HepG2 (cell line): ENCODE results near the gene G6PC3. TPM values are rescaled to one million over a fixed set of nuclear protein-coding genes. Genes with fewer than 3 reads are reported as not detected.

Experiments used
- ARNTL ChIP-seq: sonication (generic); formaldehyde crosslinking; IDR thresholded peaks from 2 replicates; pipeline ENCODE4 v1.4.0; 2020; ENCODE audit warnings: mild to moderate bottlenecking, missing genetic modification reagents
- ASH2L ChIP-seq: fragments of 300-600, 200-600 bp; sonication (generic); IDR thresholded peaks from 2 replicates; pipeline ENCODE4 v1.7.0; 2017; ENCODE audit warnings: low read depth, mild to moderate bottlenecking, moderate library complexity, mixed read lengths, low read length; ENCODE audit not compliant: insufficient read length
- HMG20B ChIP-seq: conservative IDR thresholded peaks from 2 replicates; pipeline ENCODE4 v1.6.1; 2016; ENCODE audit warnings: missing genetic modification reagents, missing compliant biosample characterization
- KDM6A ChIP-seq: IDR thresholded peaks from 2 replicates; pipeline ENCODE4 v1.6.1; 2016; ENCODE audit warnings: low read depth
- RFXANK ChIP-seq: IDR thresholded peaks from 2 replicates; pipeline ENCODE4 v1.6.1; 2016
- TOPORS ChIP-seq: sonication (generic); formaldehyde crosslinking; IDR thresholded peaks from 2 replicates; pipeline ENCODE4 v1.8.0; 2023; ENCODE audit warnings: mild to moderate bottlenecking, missing genetic modification reagents
- XBP1 ChIP-seq: sonication (generic); formaldehyde crosslinking; IDR thresholded peaks from 2 replicates; pipeline ENCODE4 v1.5.0; 2020; ENCODE audit warnings: missing genetic modification reagents
- ZMYM4 ChIP-seq: sonication (generic); formaldehyde crosslinking; IDR thresholded peaks from 2 replicates; pipeline ENCODE4 v1.8.1; 2023; ENCODE audit warnings: mild to moderate bottlenecking, missing genetic modification reagents
- polyA plus RNA-seq, 8 experiments: library from polyadenylated mRNA; depleted of rRNA in 3 of 8; stranded (reverse) in 7 of 8; unstranded in 1 of 8; fragments of >200 nt; fragmentation: Illumina TruSeq in 4 of 8; extraction: Trizol in 4 of 8; gene quantifications; 2 replicates each; pipeline versions ENCODE4 v1.2.1 to v1.2.3, GENCODE V29; 2011 to 2016; ENCODE audit warnings: low read depth in 4 of 8, missing spikeins in 1 of 8, mixed read lengths in 1 of 8; ENCODE audit not compliant: insufficient read depth in 1 of 8
- total RNA-seq, 5 experiments: library from RNA; depleted of rRNA; stranded (reverse); fragments of >200 nt; fragmentation: Illumina TruSeq; extraction: Trizol; gene quantifications; 2 replicates each; pipeline ENCODE4 v1.2.3, GENCODE V29; 2016; ENCODE audit warnings: low read depth in 1 of 5
- TF ChIP-seq, protein P1 (sequence below): IDR thresholded peaks from 2 replicates; pipeline ENCODE4 v1.6.1; 2016; ENCODE audit warnings: mild to moderate bottlenecking
- TF ChIP-seq, protein P2 (sequence below): sonication (generic); formaldehyde crosslinking; IDR thresholded peaks from 2 replicates; pipeline ENCODE4 v1.4.0; 2020; ENCODE audit warnings: missing genetic modification reagents
- TF ChIP-seq, protein P3 (sequence below): IDR thresholded peaks from 2 replicates; pipeline ENCODE4 v1.6.1; 2016; ENCODE audit warnings: low read depth, missing genetic modification reagents, missing compliant biosample characterization
- TF ChIP-seq, protein P4 (sequence below): sonication (generic); formaldehyde crosslinking; IDR thresholded peaks from 2 replicates; pipeline ENCODE4 v1.5.0; 2020; ENCODE audit warnings: missing genetic modification reagents

The G6PC3 gene
- total and polyA plus RNA-seq, 2 of the 13 experiments (the other 11 are each of a cell fraction or from before 2014, with no cell fraction given): 38.5 to 75.8 TPM

DNA sequence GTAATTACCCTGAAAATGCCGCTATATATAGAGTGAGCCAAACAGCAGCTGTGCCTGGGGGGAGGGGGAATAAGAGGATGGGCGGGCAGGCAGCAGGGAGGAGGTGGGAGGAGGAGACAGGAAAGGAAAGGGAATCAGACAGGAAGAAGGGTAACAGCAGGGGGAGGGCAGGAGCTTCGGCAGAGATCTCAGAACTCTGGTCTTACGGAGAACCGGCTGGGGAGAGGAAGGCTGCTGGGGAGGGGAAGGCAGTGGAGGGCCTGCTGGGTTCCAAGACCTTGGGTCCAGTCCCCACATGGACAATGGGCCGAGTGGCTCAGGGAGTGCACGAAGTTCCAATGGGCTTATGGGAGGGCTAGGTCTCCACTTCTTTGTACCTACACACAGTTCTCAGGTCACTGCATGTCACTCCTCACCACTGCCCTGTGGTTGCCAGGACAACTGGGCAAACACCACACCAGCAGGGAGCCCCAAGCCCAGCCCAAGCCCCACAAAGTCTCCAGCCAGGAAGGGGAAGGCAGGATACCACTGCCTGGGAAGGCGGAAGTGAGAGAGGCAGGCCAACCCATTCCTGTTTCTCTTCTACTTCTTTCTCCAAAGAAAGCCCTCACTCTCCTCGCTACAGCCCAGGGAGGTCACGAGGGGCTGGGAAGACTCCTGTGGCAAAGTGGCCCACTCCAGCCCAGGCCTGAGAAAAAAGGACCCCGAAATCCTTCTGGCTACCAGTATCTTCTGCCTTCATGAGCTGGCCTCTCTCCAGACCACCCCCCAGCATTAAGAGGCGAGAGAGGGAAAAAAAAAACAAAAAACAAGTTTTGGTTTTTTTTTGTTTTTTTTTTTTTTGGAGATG, 25.3 kb downstream of the G6PC3 start (continued):
- TF ChIP-seq KDM6A (CRISPR knock-in tag): 0 out of 2 replicates have a peak, but pooled peaks have one; percentile 25
- TF ChIP-seq HMG20B (CRISPR knock-in tag): no peak; the same call in 1 of the 2 replicates
- TF ChIP-seq, protein P1, sequence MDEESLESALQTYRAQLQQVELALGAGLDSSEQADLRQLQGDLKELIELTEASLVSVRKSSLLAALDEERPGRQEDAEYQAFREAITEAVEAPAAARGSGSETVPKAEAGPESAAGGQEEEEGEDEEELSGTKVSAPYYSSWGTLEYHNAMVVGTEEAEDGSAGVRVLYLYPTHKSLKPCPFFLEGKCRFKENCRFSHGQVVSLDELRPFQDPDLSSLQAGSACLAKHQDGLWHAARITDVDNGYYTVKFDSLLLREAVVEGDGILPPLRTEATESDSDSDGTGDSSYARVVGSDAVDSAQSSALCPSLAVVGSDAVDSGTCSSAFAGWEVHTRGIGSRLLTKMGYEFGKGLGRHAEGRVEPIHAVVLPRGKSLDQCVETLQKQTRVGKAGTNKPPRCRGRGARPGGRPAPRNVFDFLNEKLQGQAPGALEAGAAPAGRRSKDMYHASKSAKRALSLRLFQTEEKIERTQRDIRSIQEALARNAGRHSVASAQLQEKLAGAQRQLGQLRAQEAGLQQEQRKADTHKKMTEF: no peak
- no peak for TF ChIP-seq ARNTL (CRISPR knock-in tag)
- TF ChIP-seq, protein P2, sequence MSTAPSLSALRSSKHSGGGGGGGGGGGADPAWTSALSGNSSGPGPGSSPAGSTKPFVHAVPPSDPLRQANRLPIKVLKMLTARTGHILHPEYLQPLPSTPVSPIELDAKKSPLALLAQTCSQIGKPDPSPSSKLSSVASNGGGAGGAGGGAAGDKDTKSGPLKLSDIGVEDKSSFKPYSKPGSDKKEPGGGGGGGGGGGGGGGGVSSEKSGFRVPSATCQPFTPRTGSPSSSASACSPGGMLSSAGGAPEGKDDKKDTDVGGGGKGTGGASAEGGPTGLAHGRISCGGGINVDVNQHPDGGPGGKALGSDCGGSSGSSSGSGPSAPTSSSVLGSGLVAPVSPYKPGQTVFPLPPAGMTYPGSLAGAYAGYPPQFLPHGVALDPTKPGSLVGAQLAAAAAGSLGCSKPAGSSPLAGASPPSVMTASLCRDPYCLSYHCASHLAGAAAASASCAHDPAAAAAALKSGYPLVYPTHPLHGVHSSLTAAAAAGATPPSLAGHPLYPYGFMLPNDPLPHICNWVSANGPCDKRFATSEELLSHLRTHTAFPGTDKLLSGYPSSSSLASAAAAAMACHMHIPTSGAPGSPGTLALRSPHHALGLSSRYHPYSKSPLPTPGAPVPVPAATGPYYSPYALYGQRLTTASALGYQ (CRISPR knock-in tag): no peak
- no peak for TF ChIP-seq XBP1 (CRISPR knock-in tag)
- TF ChIP-seq, protein P3, sequence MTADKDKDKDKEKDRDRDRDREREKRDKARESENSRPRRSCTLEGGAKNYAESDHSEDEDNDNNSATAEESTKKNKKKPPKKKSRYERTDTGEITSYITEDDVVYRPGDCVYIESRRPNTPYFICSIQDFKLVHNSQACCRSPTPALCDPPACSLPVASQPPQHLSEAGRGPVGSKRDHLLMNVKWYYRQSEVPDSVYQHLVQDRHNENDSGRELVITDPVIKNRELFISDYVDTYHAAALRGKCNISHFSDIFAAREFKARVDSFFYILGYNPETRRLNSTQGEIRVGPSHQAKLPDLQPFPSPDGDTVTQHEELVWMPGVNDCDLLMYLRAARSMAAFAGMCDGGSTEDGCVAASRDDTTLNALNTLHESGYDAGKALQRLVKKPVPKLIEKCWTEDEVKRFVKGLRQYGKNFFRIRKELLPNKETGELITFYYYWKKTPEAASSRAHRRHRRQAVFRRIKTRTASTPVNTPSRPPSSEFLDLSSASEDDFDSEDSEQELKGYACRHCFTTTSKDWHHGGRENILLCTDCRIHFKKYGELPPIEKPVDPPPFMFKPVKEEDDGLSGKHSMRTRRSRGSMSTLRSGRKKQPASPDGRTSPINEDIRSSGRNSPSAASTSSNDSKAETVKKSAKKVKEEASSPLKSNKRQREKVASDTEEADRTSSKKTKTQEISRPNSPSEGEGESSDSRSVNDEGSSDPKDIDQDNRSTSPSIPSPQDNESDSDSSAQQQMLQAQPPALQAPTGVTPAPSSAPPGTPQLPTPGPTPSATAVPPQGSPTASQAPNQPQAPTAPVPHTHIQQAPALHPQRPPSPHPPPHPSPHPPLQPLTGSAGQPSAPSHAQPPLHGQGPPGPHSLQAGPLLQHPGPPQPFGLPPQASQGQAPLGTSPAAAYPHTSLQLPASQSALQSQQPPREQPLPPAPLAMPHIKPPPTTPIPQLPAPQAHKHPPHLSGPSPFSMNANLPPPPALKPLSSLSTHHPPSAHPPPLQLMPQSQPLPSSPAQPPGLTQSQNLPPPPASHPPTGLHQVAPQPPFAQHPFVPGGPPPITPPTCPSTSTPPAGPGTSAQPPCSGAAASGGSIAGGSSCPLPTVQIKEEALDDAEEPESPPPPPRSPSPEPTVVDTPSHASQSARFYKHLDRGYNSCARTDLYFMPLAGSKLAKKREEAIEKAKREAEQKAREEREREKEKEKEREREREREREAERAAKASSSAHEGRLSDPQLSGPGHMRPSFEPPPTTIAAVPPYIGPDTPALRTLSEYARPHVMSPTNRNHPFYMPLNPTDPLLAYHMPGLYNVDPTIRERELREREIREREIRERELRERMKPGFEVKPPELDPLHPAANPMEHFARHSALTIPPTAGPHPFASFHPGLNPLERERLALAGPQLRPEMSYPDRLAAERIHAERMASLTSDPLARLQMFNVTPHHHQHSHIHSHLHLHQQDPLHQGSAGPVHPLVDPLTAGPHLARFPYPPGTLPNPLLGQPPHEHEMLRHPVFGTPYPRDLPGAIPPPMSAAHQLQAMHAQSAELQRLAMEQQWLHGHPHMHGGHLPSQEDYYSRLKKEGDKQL (CRISPR knock-in tag): no peak
- TF ChIP-seq ASH2L: peak; percentile 77
- TF ChIP-seq RFXANK (CRISPR knock-in tag): no peak
- TF ChIP-seq, protein P4, sequence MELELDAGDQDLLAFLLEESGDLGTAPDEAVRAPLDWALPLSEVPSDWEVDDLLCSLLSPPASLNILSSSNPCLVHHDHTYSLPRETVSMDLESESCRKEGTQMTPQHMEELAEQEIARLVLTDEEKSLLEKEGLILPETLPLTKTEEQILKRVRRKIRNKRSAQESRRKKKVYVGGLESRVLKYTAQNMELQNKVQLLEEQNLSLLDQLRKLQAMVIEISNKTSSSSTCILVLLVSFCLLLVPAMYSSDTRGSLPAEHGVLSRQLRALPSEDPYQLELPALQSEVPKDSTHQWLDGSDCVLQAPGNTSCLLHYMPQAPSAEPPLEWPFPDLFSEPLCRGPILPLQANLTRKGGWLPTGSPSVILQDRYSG (CRISPR knock-in tag): no peak
- no peak for TF ChIP-seq ZMYM4 (CRISPR knock-in tag)
- TF ChIP-seq TOPORS (CRISPR knock-in tag): no peak
